Frontal cortex (tissue), 4 donors: ENCODE data around the gene JADE2. TPM values are rescaled to one million over a fixed set of nuclear protein-coding genes. Genes with fewer than 3 reads are reported as not detected.

Experiments used
- DNase-seq, 2 donors: peaks; one replicate each; pipeline ENCODE4 v3.0.0; 2012; ENCODE audit warnings: low spot score in 2 of 2
- FAIRE-seq: peaks from 2 replicates; lab custom pipeline; 2012; peaks lifted over from hg19 to GRCh38; lab: Jason Lieb, UNC
- small RNA-seq: library from RNA; depleted of rRNA; stranded (forward); fragments of <200 nt; gene quantifications from one replicate; pipeline ENCODE3, GENCODE V24; 2014
- total RNA-seq: library from RNA; depleted of rRNA; stranded (reverse); fragments of >200 nt; gene quantifications from one replicate; pipeline ENCODE4 v1.2.3, GENCODE V29; 2014
- donor health status: control.
- donor health status: control.
- donor health status: control.

Gene JADE2
- total RNA-seq, 1 donor from 2014 or later = 2.4 TPM

- FAIRE-seq (no peak), DNase-seq (no peak)
Observed at GRCh38 chr5:134609232-134609851, 83.9 kb downstream of the JADE2 start.

DNA sequence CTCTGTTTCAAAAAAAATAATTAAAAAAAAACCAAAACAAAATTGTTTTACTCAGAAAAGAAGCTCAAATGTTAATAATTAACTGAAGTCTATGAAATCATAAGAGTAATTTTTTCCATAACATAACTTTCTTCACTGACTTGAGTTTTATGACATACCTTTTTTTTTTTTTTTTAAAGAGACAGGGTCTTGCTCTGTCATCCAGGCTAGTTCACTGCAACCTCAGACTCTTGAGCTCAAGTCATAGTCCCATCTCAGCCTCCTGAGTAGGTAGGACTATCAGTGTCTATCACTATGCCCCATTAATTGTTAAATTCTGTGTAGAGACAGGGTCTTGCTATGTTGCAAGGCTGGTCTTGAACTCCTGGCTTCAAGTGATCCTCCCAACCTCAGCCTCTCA is 85.3 kb downstream of the JADE2 start:
- FAIRE-seq = no peak

GRCh38 chr5:134611515-134611914 is 86.0 kb downstream of the JADE2 start:
- FAIRE-seq = no peak
- DNase-seq = no peak

More for the DNA sequence above, 85.3 kb downstream of the JADE2 start:
- DNase-seq = no peak

DNA sequence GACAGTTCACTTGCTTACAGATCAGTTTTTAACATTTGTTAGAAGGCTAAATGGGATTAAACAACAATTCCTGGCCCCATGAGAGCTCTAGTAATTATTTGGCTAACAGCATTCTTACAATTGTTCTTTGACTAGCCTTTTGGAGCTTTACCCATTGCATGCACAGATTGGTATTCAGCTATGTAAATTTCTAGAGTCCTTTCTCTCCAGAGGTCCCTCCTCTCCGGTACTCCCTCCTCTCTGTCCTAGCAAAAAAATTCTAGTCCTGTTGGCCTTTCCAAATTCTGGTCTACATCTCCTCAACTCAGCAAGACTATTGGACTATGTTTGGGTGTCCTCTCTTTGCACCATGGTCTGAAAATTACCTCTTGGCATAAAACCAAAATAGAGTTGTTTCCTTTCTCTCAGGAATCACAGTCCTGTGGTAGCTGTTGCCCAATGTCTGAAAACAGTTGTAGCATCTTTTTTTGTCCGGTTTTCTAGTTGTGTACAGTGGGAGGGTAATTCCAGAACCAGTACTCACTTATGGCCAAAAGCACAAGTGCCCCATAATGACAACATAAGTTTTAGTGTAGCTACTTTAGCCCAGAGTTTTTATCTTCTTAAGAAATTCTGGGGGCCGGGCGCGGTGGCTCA is 89.1 kb downstream of the JADE2 start:
- DNase-seq (no peak), FAIRE-seq (no peak)

- FAIRE-seq = no peak
- no peak for DNase-seq
Observed at GRCh38 chr5:134620634-134621033, 95.2 kb downstream of the JADE2 start.

DNA sequence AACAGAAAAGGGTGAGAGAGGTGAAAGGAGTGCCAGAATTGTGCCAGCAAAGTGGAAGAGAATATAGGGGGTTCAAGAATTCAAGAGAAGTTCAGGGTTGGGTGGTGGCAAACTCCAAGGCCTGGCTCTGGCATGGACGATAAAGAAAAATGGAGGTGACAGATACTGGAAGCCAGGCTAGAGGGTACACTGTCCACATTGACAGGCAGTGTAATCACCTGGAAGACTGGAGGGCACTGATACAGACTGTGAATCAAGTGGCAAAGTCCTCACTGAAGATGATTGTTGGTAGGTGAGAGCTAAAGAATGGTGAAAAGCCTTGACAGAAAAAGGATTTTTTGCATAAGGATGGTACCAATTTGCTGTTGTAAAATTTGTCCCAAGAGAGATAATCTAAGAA is 100.1 kb downstream of the JADE2 start:
- DNase-seq (no peak), FAIRE-seq (no peak)

DNA sequence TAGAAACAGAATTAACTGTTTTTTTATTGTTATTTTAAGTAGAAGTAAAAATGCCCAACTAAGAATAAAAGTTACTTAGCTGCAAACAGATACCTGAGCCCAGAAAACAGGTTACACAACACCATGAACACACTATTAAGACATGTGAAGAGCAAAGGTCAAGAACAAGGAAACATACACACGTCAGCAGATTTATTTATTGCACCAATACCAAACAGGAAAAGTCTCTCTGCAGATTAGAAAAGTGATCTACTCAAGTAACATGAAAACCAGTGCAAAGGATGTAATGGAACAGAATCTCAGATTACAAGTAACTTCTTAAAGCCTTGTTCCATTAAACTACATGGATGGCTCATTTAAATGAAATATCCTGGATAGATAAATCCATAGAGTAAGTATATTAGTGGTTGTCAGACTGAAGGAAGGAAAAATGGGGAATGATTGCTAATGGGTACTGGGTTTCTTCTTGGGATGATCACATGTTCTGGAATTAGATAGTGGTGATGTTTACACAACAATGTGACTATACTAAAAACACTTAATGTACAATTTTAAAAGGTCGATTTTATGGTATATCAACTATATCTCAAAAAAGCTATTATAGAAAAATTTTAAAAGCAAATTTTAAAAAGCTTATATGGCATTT is 101.0 kb downstream of the JADE2 start:
- FAIRE-seq (no peak), DNase-seq (no peak)

Small RNA genes within 50 kb of the gene (small RNA-seq; reads per million reads assigned to genes)
- not detected for gene RN7SL541P
- gene RNU6-456P = not detected

Other genes starting within 250 kb of the JADE2 start
- gene CDKL3, start 158.5 kb upstream of the JADE2 start, total RNA-seq = 29.3 TPM
- gene UBE2B, start 154.1 kb upstream of the JADE2 start, total RNA-seq = 56.7 TPM
- gene CDKN2AIPNL, start 113.8 kb upstream of the JADE2 start, total RNA-seq = 68.1 TPM
- 35.5 TPM for gene SAR1B, start 107.2 kb downstream of the JADE2 start, total RNA-seq
- gene SEC24A, start 123.1 kb downstream of the JADE2 start, total RNA-seq = 17.9 TPM
- gene CAMLG, start 212.9 kb downstream of the JADE2 start, total RNA-seq = 100 TPM
- 24.1 TPM for gene DDX46, start 233.1 kb downstream of the JADE2 start, total RNA-seq